Ishikawa (cell line): ENCODE data around the gene MARCHF10.

Source experiments
- EGR1 ChIP-seq: IDR thresholded peaks from 2 replicates; pipeline ENCODE4 v1.6.1; 2012
- TAF1 ChIP-seq: IDR thresholded peaks from 2 replicates; pipeline ENCODE4 v1.6.1; 2012; ENCODE audit warnings: low read depth, mild to moderate bottlenecking
- TEAD4 ChIP-seq: IDR thresholded peaks from 2 replicates; pipeline ENCODE4 v1.6.1; 2012
- YY1 ChIP-seq: IDR thresholded peaks from 2 replicates; pipeline ENCODE4 v1.6.1; 2012; ENCODE audit warnings: low read depth

- TF ChIP-seq YY1 (no peak), TAF1 (no peak), EGR1 (no peak), TEAD4 (no peak)
Measured at GRCh38 chr17:62666061-62666800, 141.9 kb downstream of the MARCHF10 start.
